ENCODE measurements around the gene DHX38. TPM values are rescaled to one million over a fixed set of nuclear protein-coding genes. Genes with fewer than 3 reads are reported as not detected.

DHX38 gene
- total and polyA plus RNA-seq, 2 of the 13 experiments (the other 11 are each of a cell fraction or from before 2014, with no cell fraction given) = 54.4 to 85.9 TPM

- no peak for TF ChIP-seq ZNF552 (CRISPR knock-in tag; IDR thresholded peaks at IDR 0.05; ENCODE audit: borderline replicate concordance)
- TF ChIP-seq NR2F6 (IDR thresholded peaks at IDR 0.05) = peak; percentile 51; the same call in 1 of the 2 replicates
- peak; percentile 64 for TF ChIP-seq NR2F6 (CRISPR knock-in tag; IDR thresholded peaks at IDR 0.05)
- TF ChIP-seq KLF15 (CRISPR knock-in tag; IDR thresholded peaks at IDR 0.05; ENCODE audit: borderline replicate concordance) = no peak
- TF ChIP-seq SMARCC2 (IDR thresholded peaks at IDR 0.05) = no peak
- no peak for TF ChIP-seq HOXA7 (CRISPR knock-in tag; IDR thresholded peaks at IDR 0.05)
- TF ChIP-seq ARID2 (CRISPR knock-in tag; IDR thresholded peaks at IDR 0.05; ENCODE audit: borderline replicate concordance) = no peak
- TF ChIP-seq ZNF274 (CRISPR knock-in tag; IDR thresholded peaks at IDR 0.05) = no peak
- TF ChIP-seq ZFP82 (CRISPR knock-in tag; IDR thresholded peaks at IDR 0.05; ENCODE audit: borderline replicate concordance) = no peak
- TF ChIP-seq ZBTB7B (CRISPR knock-in tag; IDR thresholded peaks at IDR 0.05) = no peak
- peak; percentile 66 for TF ChIP-seq POGK (CRISPR knock-in tag; conservative IDR thresholded peaks at IDR 0.05)
- 0 out of 2 replicates have a peak, but pooled peaks have one; percentile 40 for TF ChIP-seq ZBTB26 (CRISPR knock-in tag; IDR thresholded peaks at IDR 0.05; ENCODE audit: borderline replicate concordance)
- TF ChIP-seq REL (CRISPR knock-in tag; conservative IDR thresholded peaks at IDR 0.05) = no peak
- no peak for TF ChIP-seq ZSCAN12 (CRISPR knock-in tag; IDR thresholded peaks at IDR 0.05)
- TF ChIP-seq ZNF800 (CRISPR knock-in tag; IDR thresholded peaks at IDR 0.05) = 0 out of 2 replicates have a peak, but pooled peaks have one; percentile 42
- TF ChIP-seq ZSCAN31 (CRISPR knock-in tag; IDR thresholded peaks at IDR 0.05; ENCODE audit: low read depth) = peak; percentile 47; the same call in 1 of the 2 replicates
- TF ChIP-seq ELK4 (CRISPR knock-in tag; IDR thresholded peaks at IDR 0.05; ENCODE audit: borderline replicate concordance) = no peak
- TF ChIP-seq ZNF770 (CRISPR knock-in tag; IDR thresholded peaks at IDR 0.05) = 0 out of 2 replicates have a peak, but pooled peaks have one; percentile 37
- TF ChIP-seq MAX (IDR thresholded peaks at IDR 0.05) = peak; percentile 67
Measured at GRCh38 chr16:72072514-72073342, 20.9 kb upstream of the DHX38 start (continued).
